PC-9 (cell line): ENCODE measurements around the gene VSTM2L. TPM values are rescaled to one million over a fixed set of nuclear protein-coding genes. Genes with fewer than 3 reads are reported as not detected.
A peak's percentile ranks its signal among the peaks of the same experiment; 100 is the strongest.

Experiments
- BruUV-seq: library from RNA; stranded (reverse); fragments of 400-500 nt; replicated peaks from 2 replicates; lab custom pipeline; 2021; lab: Mats Ljungman, UMichigan
- CTCF ChIA-PET: fragments of 300-600 bp; sonication (Branson Sonifier 250); formaldehyde crosslinking; loops from one replicate; lab custom pipeline; 2022; ENCODE audit warnings: antibody characterized with exemption; lab: Charles Lee
- POLR2A ChIA-PET: fragments of 300-600 bp; sonication (Branson Sonifier 250); formaldehyde crosslinking; loops from one replicate; lab custom pipeline; 2022; ENCODE audit warnings: antibody characterized with exemption; ENCODE audit not compliant: unreplicated experiment; lab: Charles Lee
- DNase-seq, 2 experiments: peaks; one replicate each; pipeline versions ENCODE4 v3.0.0 to v3.0.0-alpha.2; 2015 to 2022; ENCODE audit warnings: mixed read lengths in 1 of 2
- H2AFZ ChIP-seq: fragments of 200-600 bp; sonication (generic); 2 replicates; pipeline ENCODE4 v1.8.1; 2017; ENCODE audit warnings: antibody characterized with exemption
- H3F3A ChIP-seq: fragments of 200-600 bp; sonication (generic); 2 replicates; pipeline ENCODE4 v1.8.1; 2017; ENCODE audit warnings: antibody characterized with exemption, mild to moderate bottlenecking, low read depth; ENCODE audit not compliant: insufficient read depth
- H3K27ac ChIP-seq: fragments of 200-600 bp; sonication (generic); 2 replicates; pipeline ENCODE4 v1.6.1; 2016; ENCODE audit warnings: mixed run types
- H3K27me3 ChIP-seq: fragments of 200-600 bp; sonication (generic); 2 replicates; pipeline ENCODE4 v1.6.1; 2016; ENCODE audit warnings: low read depth, mixed run types; ENCODE audit not compliant: insufficient read depth
- H3K36me3 ChIP-seq: fragments of 200-600 bp; sonication (generic); 2 replicates; pipeline ENCODE4 v1.6.1; 2016; ENCODE audit warnings: low read depth, mixed run types
- H3K4me1 ChIP-seq: fragments of 200-600 bp; sonication (generic); replicated peaks from 2 replicates; pipeline ENCODE4 v1.6.1; 2016; ENCODE audit warnings: mixed run types; ENCODE audit not compliant: insufficient read depth
- H3K4me2 ChIP-seq: fragments of 200-600 bp; sonication (generic); 2 replicates; pipeline ENCODE4 v1.6.1; 2017; ENCODE audit warnings: mixed run types
- H3K4me3 ChIP-seq: fragments of 200-600 bp; sonication (generic); 2 replicates; pipeline ENCODE4 v1.6.1; 2016; ENCODE audit warnings: mixed run types
- H3K79me2 ChIP-seq: fragments of 200-600 bp; sonication (generic); 2 replicates; pipeline ENCODE4 v1.6.1; 2017; ENCODE audit warnings: low read depth, mixed run types
- H3K9me2 ChIP-seq: fragments of 200-600 bp; sonication (generic); 2 replicates; pipeline ENCODE4 v1.8.1; 2017; ENCODE audit warnings: mild to moderate bottlenecking; ENCODE audit not compliant: insufficient read depth
- H3K9me3 ChIP-seq: fragments of 200-600 bp; sonication (generic); 2 replicates; pipeline ENCODE4 v1.8.1; 2016; ENCODE audit warnings: low read depth; ENCODE audit not compliant: insufficient read depth
- H4K20me1 ChIP-seq: fragments of 200-600 bp; sonication (generic); 2 replicates; pipeline ENCODE4 v1.8.1; 2017; ENCODE audit not compliant: insufficient read depth
- EZH2 ChIP-seq: fragments of 200-600 bp; sonication (generic); IDR thresholded peaks from 2 replicates; pipeline ENCODE4 v1.8.0; 2017; ENCODE audit warnings: antibody characterized with exemption, low read depth
- intact Hi-C: fragments of 100-400 bp; cut with micrococcal nuclease; formaldehyde crosslinking; loops from one replicate; pipeline ENCODE4 v1.10.0; 2022; ENCODE audit not compliant: unreplicated experiment
- total RNA-seq: library from RNA; stranded (reverse); gene quantifications from 2 replicates; pipeline ENCODE4 v1.2.3, GENCODE V29; 2021
- TF ChIP-seq, protein P1 (sequence below): fragments of 200-600 bp; sonication (generic); conservative IDR thresholded peaks from 2 replicates; pipeline ENCODE4 v1.6.1; 2017; ENCODE audit warnings: mixed run types, antibody characterized with exemption, mild to moderate bottlenecking, moderate library complexity

Gene VSTM2L
- total RNA-seq, 1 experiment from 2014 or later = 1.4 TPM

DNA sequence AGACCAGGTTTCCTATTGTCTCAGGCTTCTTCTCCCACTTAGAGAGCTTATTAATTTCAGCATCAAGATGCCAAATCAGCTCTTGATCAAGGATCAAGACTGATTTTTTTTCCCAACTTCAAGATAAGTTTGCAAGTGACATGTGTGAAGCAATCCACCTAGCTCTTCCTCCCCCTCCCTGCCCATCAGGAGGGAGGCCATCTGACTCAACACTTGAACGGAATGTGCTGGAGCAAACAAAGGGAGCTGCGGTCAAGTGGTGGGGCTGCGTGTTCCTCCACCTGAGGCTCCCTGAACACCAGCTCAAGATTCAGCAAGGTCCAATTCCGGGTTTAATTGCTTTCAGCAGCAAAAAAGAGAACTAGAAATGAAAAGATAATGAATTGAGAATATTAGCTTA, 91.6 kb downstream of the VSTM2L start:
- Histone ChIP-seq H3K36me3 (peaks cover 9% of the 10 kb centered on the region), H3F3A (no peaks in the 10 kb centered on the region; the same call in 1 of the 2 replicates), H3K9me2 (no peaks in the 10 kb centered on the region), H3K27me3 (no peaks in the 10 kb centered on the region), H4K20me1 (no peaks in the 10 kb centered on the region), H3K4me3 (no peak overlapping the region), H3K4me2 (no peak overlapping the region), H3K27ac (no peak overlapping the region), H3K79me2 (no peaks in the 10 kb centered on the region), H3K4me1 (peaks cover 16% of the 10 kb centered on the region), H2AFZ (no peak overlapping the region), H3K9me3 (no peaks in the 10 kb centered on the region)
- CTCF ChIA-PET = interaction anchor here (0.6 to 1.5 kb wide), 7 partner anchors 11 to 729 kb away, joined by 3 to 7 read pairs (median 4); no protein-coding TSS in a partner anchor
- POLR2A ChIA-PET = interaction anchor here (0.6 to 1.0 kb wide), 4 partner anchors 17 to 700 kb away, joined by 3 to 11 read pairs (median 4); partner anchors contain the start of gene CTNNBL1
- intact Hi-C loops = loop anchor here (1.0 to 5.0 kb wide), 2 partner anchors 39 to 228 kb away; partner anchors contain the start of genes RPRD1B and TTI1
- BruUV-seq = no TSS peak
- TF ChIP-seq, protein P1, sequence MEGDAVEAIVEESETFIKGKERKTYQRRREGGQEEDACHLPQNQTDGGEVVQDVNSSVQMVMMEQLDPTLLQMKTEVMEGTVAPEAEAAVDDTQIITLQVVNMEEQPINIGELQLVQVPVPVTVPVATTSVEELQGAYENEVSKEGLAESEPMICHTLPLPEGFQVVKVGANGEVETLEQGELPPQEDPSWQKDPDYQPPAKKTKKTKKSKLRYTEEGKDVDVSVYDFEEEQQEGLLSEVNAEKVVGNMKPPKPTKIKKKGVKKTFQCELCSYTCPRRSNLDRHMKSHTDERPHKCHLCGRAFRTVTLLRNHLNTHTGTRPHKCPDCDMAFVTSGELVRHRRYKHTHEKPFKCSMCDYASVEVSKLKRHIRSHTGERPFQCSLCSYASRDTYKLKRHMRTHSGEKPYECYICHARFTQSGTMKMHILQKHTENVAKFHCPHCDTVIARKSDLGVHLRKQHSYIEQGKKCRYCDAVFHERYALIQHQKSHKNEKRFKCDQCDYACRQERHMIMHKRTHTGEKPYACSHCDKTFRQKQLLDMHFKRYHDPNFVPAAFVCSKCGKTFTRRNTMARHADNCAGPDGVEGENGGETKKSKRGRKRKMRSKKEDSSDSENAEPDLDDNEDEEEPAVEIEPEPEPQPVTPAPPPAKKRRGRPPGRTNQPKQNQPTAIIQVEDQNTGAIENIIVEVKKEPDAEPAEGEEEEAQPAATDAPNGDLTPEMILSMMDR = no peak
- TF ChIP-seq EZH2 = no peak
- DNase-seq = peak; percentile 48 to 81

Other genes starting within 250 kb of the VSTM2L start
- 55.6 and 83.5 TPM in 2 replicates for gene CTNNBL1, start 209.1 kb upstream of the VSTM2L start, total RNA-seq
- 29.1 and 34.2 TPM in 2 replicates for gene TTI1, start 130.3 kb downstream of the VSTM2L start, total RNA-seq
- 55.1 and 60.1 TPM in 2 replicates for gene RPRD1B, start 130.6 kb downstream of the VSTM2L start, total RNA-seq